Activated naive CD8-positive, alpha-beta T cell treated with anti-CD3 and anti-CD28 coated beads, Interleukin-2, amount 10 ng/mL, durations not matched to agents 7 days and 5 days (primary cell): ENCODE data around the gene FKBP5. TPM values are rescaled to one million over a fixed set of nuclear protein-coding genes. Genes with fewer than 3 reads are reported as not detected.

ENCODE experiments used
- ATAC-seq: fragments of 150-1000 bp; cut with Tn5 transposase; one replicate; pipeline ENCODE4 v1.10.0; 2021; ENCODE audit warnings: low read depth, moderate library complexity
- POLR2A ChIA-PET: fragments of 350-600 bp; sonication (Branson Sonifier 250); formaldehyde crosslinking; loops from one replicate; lab custom pipeline; 2021; ENCODE audit warnings: antibody characterized with exemption; lab: Charles Lee
- DNase-seq: peaks from one replicate; pipeline ENCODE4 v3.0.0; 2021
- H3K27ac Mint-ChIP-seq: one replicate; pipeline ENCODE4 v1.8.0; 2022; ENCODE audit warnings: mild to moderate bottlenecking, mixed read lengths
- H3K27me3 Mint-ChIP-seq: one replicate; pipeline ENCODE4 v1.8.0; 2022; ENCODE audit warnings: mild to moderate bottlenecking, moderate library complexity, mixed read lengths
- H3K36me3 Mint-ChIP-seq: one replicate; pipeline ENCODE4 v1.8.0; 2021; ENCODE audit warnings: mild to moderate bottlenecking, mixed read lengths
- H3K4me1 Mint-ChIP-seq: one replicate; pipeline ENCODE4 v1.8.0; 2021; ENCODE audit warnings: mixed read lengths
- H3K4me3 Mint-ChIP-seq: one replicate; pipeline ENCODE4 v1.8.0; 2022; ENCODE audit warnings: mild to moderate bottlenecking, moderate library complexity, mixed read lengths
- H3K9me3 Mint-ChIP-seq: one replicate; pipeline ENCODE4 v1.8.0; 2021; ENCODE audit warnings: mixed read lengths
- total RNA-seq, 2 experiments: library from RNA; stranded (reverse); gene quantifications; one replicate each; pipeline ENCODE4 v1.2.3, GENCODE V29; 2021

Gene FKBP5
- total RNA-seq, 2 experiments from 2014 or later = 78.6 to 79.8 TPM

- Mint-ChIP-seq H3K4me3 (peak overlapping the region; percentile 89), H3K27ac (peak overlapping the region; percentile 99), H3K27me3 (no peaks in the 10 kb centered on the region), H3K9me3 (no peaks in the 10 kb centered on the region), H3K36me3 (no peaks in the 10 kb centered on the region), H3K4me1 (peaks cover 64% of the 10 kb centered on the region)
- POLR2A ChIA-PET = interaction anchor here (0.5 to 3.1 kb wide), 7 partner anchors 16 to 609 kb away, joined by 3 to 25 read pairs (median 6); partner anchors contain the start of gene FKBP5
- no peak for ATAC-seq
- peak; percentile 61 for DNase-seq
These were observed 40.3 kb upstream of the FKBP5 start for GRCh38 chr6:35728683-35729678.

- ATAC-seq = peak; percentile 51
- H3K4me3 Mint-ChIP-seq = peak overlapping the region; percentile 89
- H3K4me1 Mint-ChIP-seq = peaks cover 63% of the 10 kb centered on the region
- H3K36me3 Mint-ChIP-seq = no peaks in the 10 kb centered on the region
- DNase-seq = peak; percentile 89
- POLR2A ChIA-PET = interaction anchor here (0.5 to 3.1 kb wide), 12 partner anchors 8 to 610 kb away, joined by 3 to 25 read pairs (median 5); partner anchors contain the start of gene FKBP5
- peak overlapping the region; percentile 99 for H3K27ac Mint-ChIP-seq
- no peaks in the 10 kb centered on the region for H3K27me3 Mint-ChIP-seq
- H3K9me3 Mint-ChIP-seq = no peaks in the 10 kb centered on the region
These were observed 39.4 kb upstream of the FKBP5 start for GRCh38 chr6:35727935-35728682.

- peak overlapping the region; percentile 89 for H3K4me3 Mint-ChIP-seq
- ATAC-seq (peak; percentile 6), DNase-seq (no peak)
- peak overlapping the region; percentile 83 for H3K27ac Mint-ChIP-seq
- no peaks in the 10 kb centered on the region for H3K9me3 Mint-ChIP-seq
- POLR2A ChIA-PET = interaction anchor here (0.6 to 3.1 kb wide), 11 partner anchors 9 to 431 kb away, joined by 3 to 25 read pairs (median 5); partner anchors contain the start of gene FKBP5
- no peaks in the 10 kb centered on the region for H3K36me3 Mint-ChIP-seq
- H3K27me3 Mint-ChIP-seq = no peaks in the 10 kb centered on the region
- H3K4me1 Mint-ChIP-seq = peaks cover 55% of the 10 kb centered on the region
These were observed 38.7 kb upstream of the FKBP5 start for GRCh38 chr6:35727231-35727934.

GRCh38 chr6:35725721-35726438 is 37.2 kb upstream of the FKBP5 start:
- Mint-ChIP-seq H3K4me3 (peak overlapping the region; percentile 89), H3K4me1 (peaks cover 51% of the 10 kb centered on the region), H3K27ac (peak overlapping the region; percentile 83), H3K36me3 (no peaks in the 10 kb centered on the region), H3K27me3 (no peaks in the 10 kb centered on the region), H3K9me3 (no peaks in the 10 kb centered on the region)
- DNase-seq (peak; percentile 50), ATAC-seq (no peak)
- POLR2A ChIA-PET = interaction anchor here (0.9 to 3.1 kb wide), 5 partner anchors 9 to 102 kb away, joined by 3 to 13 read pairs (median 4); partner anchors contain the start of gene FKBP5

- H3K27ac Mint-ChIP-seq = no peak overlapping the region
- no peaks in the 10 kb centered on the region for H3K36me3 Mint-ChIP-seq
- no peaks in the 10 kb centered on the region for H3K9me3 Mint-ChIP-seq
- no peaks in the 10 kb centered on the region for H3K27me3 Mint-ChIP-seq
- ATAC-seq = no peak
- DNase-seq = no peak
- peak overlapping the region; percentile 31 for H3K4me3 Mint-ChIP-seq
- peaks cover 51% of the 10 kb centered on the region for H3K4me1 Mint-ChIP-seq
- POLR2A ChIA-PET = interaction anchor here (1.2 to 1.9 kb wide), 2 partner anchors 9 to 41 kb away, joined by 3 to 4 read pairs; no protein-coding TSS in a partner anchor
These were observed 36.5 kb upstream of the FKBP5 start for GRCh38 chr6:35725081-35725708.

- no peaks in the 10 kb centered on the region for H3K36me3 Mint-ChIP-seq
- no peak overlapping the region for H3K4me3 Mint-ChIP-seq
- POLR2A ChIA-PET = interaction anchor here (0.9 to 1.5 kb wide), 2 partner anchors 11 to 56 kb away, joined by 3 to 4 read pairs; no protein-coding TSS in a partner anchor
- peaks cover 51% of the 10 kb centered on the region for H3K4me1 Mint-ChIP-seq
- no peak for ATAC-seq
- H3K27ac Mint-ChIP-seq = no peak overlapping the region
- no peaks in the 10 kb centered on the region for H3K9me3 Mint-ChIP-seq
- H3K27me3 Mint-ChIP-seq = no peaks in the 10 kb centered on the region
- no peak for DNase-seq
These were observed 35.8 kb upstream of the FKBP5 start for GRCh38 chr6:35724471-35724870.

GRCh38 chr6:35724059-35724458 is 35.3 kb upstream of the FKBP5 start:
- ATAC-seq = no peak
- H3K27me3 Mint-ChIP-seq = no peaks in the 10 kb centered on the region
- no peaks in the 10 kb centered on the region for H3K9me3 Mint-ChIP-seq
- POLR2A ChIA-PET = interaction anchor here (0.9 to 1.5 kb wide), 2 partner anchors 11 to 55 kb away, joined by 3 to 4 read pairs; no protein-coding TSS in a partner anchor
- H3K36me3 Mint-ChIP-seq = no peaks in the 10 kb centered on the region
- no peak overlapping the region for H3K27ac Mint-ChIP-seq
- no peak overlapping the region for H3K4me3 Mint-ChIP-seq
- no peak for DNase-seq
- peaks cover 51% of the 10 kb centered on the region for H3K4me1 Mint-ChIP-seq

GRCh38 chr6:35723587-35723986 is 34.9 kb upstream of the FKBP5 start:
- Mint-ChIP-seq H3K9me3 (no peaks in the 10 kb centered on the region), H3K4me3 (no peak overlapping the region), H3K27me3 (no peaks in the 10 kb centered on the region), H3K27ac (no peak overlapping the region), H3K4me1 (peaks cover 52% of the 10 kb centered on the region), H3K36me3 (no peaks in the 10 kb centered on the region)
- DNase-seq (no peak), ATAC-seq (no peak)
- POLR2A ChIA-PET = interaction anchor here (0.9 to 1.5 kb wide), 2 partner anchors 10 to 55 kb away, joined by 3 to 4 read pairs; no protein-coding TSS in a partner anchor

- no peak for DNase-seq
- H3K9me3 Mint-ChIP-seq = no peaks in the 10 kb centered on the region
- H3K4me3 Mint-ChIP-seq = no peak overlapping the region
- no peak overlapping the region for H3K27ac Mint-ChIP-seq
- no peaks in the 10 kb centered on the region for H3K36me3 Mint-ChIP-seq
- no peaks in the 10 kb centered on the region for H3K27me3 Mint-ChIP-seq
- POLR2A ChIA-PET = no interaction called here
- ATAC-seq = no peak
- peaks cover 58% of the 10 kb centered on the region for H3K4me1 Mint-ChIP-seq
These were observed 33.5 kb upstream of the FKBP5 start for GRCh38 chr6:35722121-35722761.

GRCh38 chr6:35719830-35720733 is 31.4 kb upstream of the FKBP5 start:
- Mint-ChIP-seq H3K36me3 (no peaks in the 10 kb centered on the region), H3K4me1 (peaks cover 39% of the 10 kb centered on the region), H3K9me3 (no peaks in the 10 kb centered on the region), H3K4me3 (peak overlapping the region; percentile 65), H3K27me3 (no peaks in the 10 kb centered on the region), H3K27ac (peak overlapping the region; percentile 91)
- DNase-seq = peak; percentile 53
- POLR2A ChIA-PET = interaction anchor here (0.6 to 2.6 kb wide), 4 partner anchors 10 to 56 kb away, joined by 3 to 14 read pairs (median 4); no protein-coding TSS in a partner anchor
- peak; percentile 48 for ATAC-seq
